ENCODE data around the gene VPS26B. TPM values are rescaled to one million over a fixed set of nuclear protein-coding genes. Genes with fewer than 3 reads are reported as not detected.

Gene VPS26B
- total and polyA plus RNA-seq, 9 of the 15 experiments (the other 6 are each of a cell fraction or from before 2014, with no cell fraction given): 3.5 to 43.3 (median 27.4) TPM

GRCh38 chr11:134223836-134224709, at the start of gene VPS26B, which contains the start of gene NCAPD3 (continued):
- TF ChIP-seq ZNF766 (CRISPR knock-in tag; conservative IDR thresholded peaks at IDR 0.05) (no peak; the same call in 1 of the 2 replicates), ZBTB5 (IDR thresholded peaks at IDR 0.05) (no peak), ZBTB8A (IDR thresholded peaks at IDR 0.05; ENCODE audit: partially characterized antibody) (no peak), FOXA3 (CRISPR knock-in tag; conservative IDR thresholded peaks at IDR 0.05 in 1 of 2, IDR thresholded peaks at IDR 0.05 in 1 of 2) (no peak), TCF7 (IDR thresholded peaks at IDR 0.05; ENCODE audit: borderline replicate concordance) (0 out of 2 replicates have a peak, but pooled peaks have one; percentile 41), HDAC8 (tag; IDR thresholded peaks at IDR 0.05) (peak; percentile 25; the same call in 1 of the 2 replicates), ZNF311 (CRISPR knock-in tag; IDR thresholded peaks at IDR 0.05) (no peak), CHCHD3 (CRISPR knock-in tag; IDR thresholded peaks at IDR 0.05) (peak; percentile 57; the same call in 1 of the 2 replicates), ERF (CRISPR knock-in tag; IDR thresholded peaks at IDR 0.05) (peak; percentile 87), NEUROD1 (IDR thresholded peaks at IDR 0.05; ENCODE audit: borderline replicate concordance, low read depth, low read length, partially characterized antibody) (peak; percentile 84), MYBL2 (IDR thresholded peaks at IDR 0.05; ENCODE audit: low read depth) (peak; percentile 87), MYBL2 (CRISPR knock-in tag; IDR thresholded peaks at IDR 0.05; ENCODE audit: borderline replicate concordance) (no peak), THRB (CRISPR knock-in tag; conservative IDR thresholded peaks at IDR 0.05) (no peak; the same call in 1 of the 2 replicates), U2AF1 (optimal IDR thresholded peaks at IDR 0.05; ENCODE audit: low read depth, low read length) (no peak), CSDE1 (IDR thresholded peaks at IDR 0.05) (peak in 1 of 2 experiments; percentile 61; a peak in 1 of 4 replicates), NCOR1 (IDR thresholded peaks at IDR 0.05) (no peak), ZNF24 (IDR thresholded peaks at IDR 0.05) (no peak), ETS2 (tag; IDR thresholded peaks at IDR 0.05; ENCODE audit: borderline replicate concordance, poor library complexity, severe bottlenecking) (no peak), HBP1 (CRISPR knock-in tag; IDR thresholded peaks at IDR 0.05) (no peak), C11orf30 (IDR thresholded peaks at IDR 0.05; ENCODE audit: low read depth) (peak; percentile 48)

Data from K562 (cell line).